B cell (primary cell): ENCODE measurements around the gene TALDO1. TPM values are rescaled to one million over a fixed set of nuclear protein-coding genes. Genes with fewer than 3 reads are reported as not detected.

Source experiments
- ATAC-seq: fragments of 200-7000 bp; cut with Tn5 transposase; one replicate; pipeline ENCODE4 v1.10.0; 2021; ENCODE audit warnings: low read depth, mild to moderate bottlenecking, moderate number of reproducible peaks, moderate library complexity
- CTCF ChIA-PET: fragments of 350-600 bp; sonication (Branson Sonifier 250); formaldehyde crosslinking; loops from one replicate; lab custom pipeline; 2021; ENCODE audit warnings: antibody characterized with exemption, inconsistent platforms; lab: Charles Lee
- POLR2A ChIA-PET: fragments of 350-600 bp; sonication (Branson Sonifier 250); formaldehyde crosslinking; loops from one replicate; lab custom pipeline; 2021; ENCODE audit warnings: antibody characterized with exemption; lab: Charles Lee
- DNase-seq: peaks from one replicate; pipeline ENCODE4 v3.0.0; 2013
- H2AFZ ChIP-seq: 2 replicates; pipeline ENCODE4 v1.6.1; 2012; ENCODE audit warnings: mild to moderate bottlenecking, low read depth, low read length; ENCODE audit not compliant: insufficient read depth, poor library complexity, severe bottlenecking
- H3K27ac ChIP-seq, 2 donors: 1 replicate in 1 of 2; 2 replicates in 1 of 2; pipeline ENCODE4 v1.5.1; 2012 to 2013; ENCODE audit warnings: low read length in 2 of 2, mild to moderate bottlenecking in 2 of 2, moderate library complexity in 1 of 2
- H3K27me3 ChIP-seq, 4 experiments: fragments of 200-600 bp in 1 of 4; sonication (generic) in 1 of 4; replicated peaks in 1 of 4; 1 replicate in 2 of 4; 2 replicates in 2 of 4; pipeline versions ENCODE4 v1.6.1 to v1.7.0; 2013 to 2016; ENCODE audit warnings: low read length in 3 of 4, mild to moderate bottlenecking in 2 of 4, mixed read lengths in 1 of 4, moderate library complexity in 1 of 4; ENCODE audit not compliant: insufficient read depth in 4 of 4, control insufficient read depth in 3 of 4; ENCODE audit errors: control extremely low read depth in 1 of 4
- H3K36me3 ChIP-seq, 2 experiments: replicated peaks in 1 of 2; 1 replicate in 1 of 2; 2 replicates in 1 of 2; pipeline versions ENCODE4 v1.6.1 to v1.7.1; 2013; ENCODE audit warnings: low read length in 1 of 2; ENCODE audit not compliant: insufficient read depth in 2 of 2, control insufficient read depth in 1 of 2; ENCODE audit errors: control extremely low read depth in 1 of 2, extremely low read depth in 1 of 2
- H3K4me1 ChIP-seq, 2 donors: fragments of 200-600 bp in 1 of 2; sonication (generic) in 1 of 2; 1 replicate in 1 of 2; 2 replicates in 1 of 2; pipeline versions ENCODE4 v1.5.1 to v1.6.1; 2013 to 2017; ENCODE audit warnings: low read length in 2 of 2; ENCODE audit not compliant: control insufficient read depth in 2 of 2, insufficient read depth in 2 of 2
- H3K4me2 ChIP-seq: replicated peaks from 2 replicates; pipeline ENCODE3; 2012; ENCODE audit warnings: mild to moderate bottlenecking, low read depth, low read length; ENCODE audit not compliant: poor library complexity, severe bottlenecking
- H3K4me3 ChIP-seq, 5 experiments: fragments of 200-600 bp in 1 of 5; sonication (generic) in 1 of 5; 1 replicate in 3 of 5; 2 replicates in 2 of 5; pipeline versions ENCODE4 v1.5.1 to v1.7.0; 2011 to 2016; ENCODE audit warnings: low read length in 4 of 5, mild to moderate bottlenecking in 4 of 5, low read depth in 2 of 5, control low read depth in 1 of 5, moderate library complexity in 1 of 5; ENCODE audit not compliant: insufficient read depth in 1 of 5; ENCODE audit errors: control extremely low read depth in 1 of 5, extremely low read depth in 1 of 5
- H3K79me2 ChIP-seq: fragments of 200-600 bp; sonication (generic); one replicate; pipeline ENCODE4 v1.6.0; 2016; ENCODE audit warnings: low read length; ENCODE audit not compliant: control insufficient read depth, insufficient read depth
- H3K9ac ChIP-seq: fragments of 200-600 bp; sonication (generic); 2 replicates; pipeline ENCODE4 v1.6.1; 2017; ENCODE audit warnings: mild to moderate bottlenecking, low read length, moderate library complexity
- H3K9me3 ChIP-seq, 3 donors: one replicate each; pipeline versions ENCODE4 v1.6.1 to v1.7.1; 2013; ENCODE audit warnings: low read length in 2 of 3; ENCODE audit not compliant: control insufficient read depth in 2 of 3, insufficient read depth in 1 of 3; ENCODE audit errors: control extremely low read depth in 1 of 3
- H4K20me1 ChIP-seq: 2 replicates; pipeline ENCODE4 v1.6.0; 2012; ENCODE audit warnings: mild to moderate bottlenecking, low read length; ENCODE audit not compliant: insufficient read depth, control insufficient read depth, poor library complexity, severe bottlenecking
- H3K27ac Mint-ChIP-seq: one replicate; pipeline ENCODE4 v1.8.0; 2021; ENCODE audit warnings: mixed read lengths
- H3K27me3 Mint-ChIP-seq: one replicate; pipeline ENCODE4 v1.8.0; 2021; ENCODE audit warnings: mixed read lengths
- H3K4me1 Mint-ChIP-seq: one replicate; pipeline ENCODE4 v1.8.0; 2021; ENCODE audit warnings: mixed read lengths
- H3K4me3 Mint-ChIP-seq: one replicate; pipeline ENCODE4 v1.8.0; 2021; ENCODE audit warnings: mixed read lengths
- H3K9me3 Mint-ChIP-seq: one replicate; pipeline ENCODE4 v1.8.0; 2022; ENCODE audit warnings: mixed read lengths; ENCODE audit not compliant: insufficient read depth
- CTCF ChIP-seq: fragments of 200-600 bp; IDR thresholded peaks from one replicate; pipeline ENCODE4 v1.8.0; 2022; ENCODE audit warnings: antibody characterized with exemption, mild to moderate bottlenecking
- EZH2 ChIP-seq: IDR thresholded peaks from 2 replicates; pipeline ENCODE4 v1.6.1; 2012; ENCODE audit warnings: borderline replicate concordance, low read depth, mild to moderate bottlenecking, moderate library complexity, low read length; ENCODE audit not compliant: insufficient read depth, poor library complexity, severe bottlenecking
- WGBS: methylation state at CpG from one replicate; pipeline ENCODE4 v1.1.5; 2013; ENCODE audit warnings: missing lambda C conversion rate; ENCODE audit not compliant: insufficient coverage; 5-methylcytosine and 5-hydroxymethylcytosine counted together
- intact Hi-C: fragments of 100-400 bp; cut with micrococcal nuclease; formaldehyde crosslinking; loops from one replicate; pipeline ENCODE4 v1.10.0; 2022
- polyA plus RNA-seq: library from polyadenylated mRNA; depleted of rRNA; stranded (reverse); fragments of >200 nt; gene quantifications from 2 replicates; pipeline ENCODE4 v1.2.3, GENCODE V29; 2012
- total RNA-seq, 2 donors: library from RNA; stranded (reverse); fragments of 120-200 nt in 1 of 2; gene quantifications; 1 replicate in 1 of 2; 2 replicates in 1 of 2; pipeline versions ENCODE4 v1.2.3 to v1.2.4, GENCODE V29; 2013 to 2022

Gene TALDO1
- total and polyA plus RNA-seq, 2 donors (not counting 1 experiment from before 2014, with no cell fraction given), result 82.4 to 116 TPM

DNA sequence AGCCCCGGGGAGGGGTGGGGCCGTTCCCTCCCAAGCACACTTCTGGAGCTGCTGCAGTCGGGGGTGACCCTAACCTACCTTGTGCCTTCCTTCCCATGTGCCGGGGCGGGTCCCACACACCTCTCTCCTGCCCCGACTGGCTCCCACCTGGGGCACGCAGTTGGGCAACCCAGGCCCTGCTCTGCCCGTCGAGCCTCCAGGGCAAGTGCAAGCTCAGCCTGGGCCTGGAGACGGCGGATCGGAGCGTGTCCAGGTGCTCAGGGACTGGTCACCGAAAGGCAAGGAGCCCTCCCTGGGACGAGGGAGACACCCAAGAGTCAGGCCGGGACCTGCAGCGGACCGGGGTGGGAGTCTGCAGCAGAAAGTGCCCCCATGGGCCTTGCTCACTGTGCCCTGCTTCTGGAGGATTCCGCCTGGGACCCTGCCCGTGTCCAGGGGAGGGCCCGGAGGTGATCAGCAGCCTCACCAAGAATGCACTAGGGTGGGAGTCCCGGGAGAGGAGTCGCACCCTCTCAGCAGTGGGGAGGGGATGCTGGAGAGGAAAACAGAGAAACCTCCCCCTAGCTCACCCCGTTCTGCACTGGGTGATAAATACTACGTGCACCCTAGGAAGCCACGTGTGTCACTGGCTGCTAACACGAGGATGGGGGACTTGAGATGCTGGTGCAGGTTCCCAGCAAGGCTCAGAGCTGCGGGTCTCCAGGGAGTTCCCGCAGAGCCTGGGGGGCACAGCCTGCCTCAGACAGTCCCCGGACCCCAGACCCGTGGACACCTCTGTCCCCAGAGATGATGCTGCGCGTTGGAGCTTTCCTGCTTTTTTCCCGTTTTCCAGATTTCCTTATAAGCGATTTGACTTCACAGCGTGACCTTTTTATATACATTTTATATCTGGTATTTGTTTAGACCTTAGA lies 35.3 kb downstream of the TALDO1 start:
- intact Hi-C loops, result no loop called here
- CTCF ChIA-PET, result interaction anchor here (2.0 kb wide), 1 partner anchor 15 kb away, joined by 4 read pairs; no protein-coding TSS in a partner anchor
- peak; percentile 14 for DNase-seq

More for the DNA sequence above, 35.3 kb downstream of the TALDO1 start:
- no peaks in the 10 kb centered on the region for H3K27me3 ChIP-seq
- no peak overlapping the region for H3K9ac ChIP-seq
- TF ChIP-seq EZH2 (no peak), CTCF (no peak)
- no peaks in the 10 kb centered on the region for H3K27me3 Mint-ChIP-seq
- H3K4me1 Mint-ChIP-seq, result peaks cover 8% of the 10 kb centered on the region
- no peak for ATAC-seq
- H3K4me3 Mint-ChIP-seq, result no peak overlapping the region
- WGBS, result 94% methylated on average over 26 of the region's 36 CpGs
- H3K4me1 ChIP-seq, result peaks cover 5 to 8% of the 10 kb centered on the region in 2 donors
- H3K36me3 ChIP-seq, result no peaks in the 10 kb centered on the region
- H3K27ac Mint-ChIP-seq, result no peak overlapping the region
- H4K20me1 ChIP-seq, result peaks cover 23% of the 10 kb centered on the region
- POLR2A ChIA-PET, result interaction anchor here (0.9 kb wide), 1 partner anchor 228 kb away, joined by 5 read pairs; no protein-coding TSS in a partner anchor
- H3K9me3 Mint-ChIP-seq, result no peaks in the 10 kb centered on the region
- no peak overlapping the region for H2AFZ ChIP-seq
- peaks cover 16% of the 10 kb centered on the region for H3K79me2 ChIP-seq
- H3K4me3 ChIP-seq, result no peak overlapping the region
- no peak overlapping the region for H3K4me2 ChIP-seq
- no peaks in the 10 kb centered on the region for H3K9me3 ChIP-seq
- H3K27ac ChIP-seq, result no peak overlapping the region
